ENCODE measurements around the gene DERA.
"Not testable (repeated sequence)": the region's sequence is repeated elsewhere in the genome, so short reads cannot be mapped to it uniquely, and the experiment has no call there.

The DERA gene

GRCh38 chr12:15904378-15904920, 6.7 kb upstream of the DERA start:
- DNase-seq (ENCODE audit: low read depth, low spot score): no peak

- DNase-seq (ENCODE audit: low read depth, low spot score): no peak
These were observed 666 bp upstream of the DERA start for GRCh38 chr12:15910468-15910863.

GRCh38 chr12:15911931-15912330, 799 bp downstream of the DERA start:
- not testable (repeated sequence) for DNase-seq (ENCODE audit: low read depth, low spot score)

DNA sequence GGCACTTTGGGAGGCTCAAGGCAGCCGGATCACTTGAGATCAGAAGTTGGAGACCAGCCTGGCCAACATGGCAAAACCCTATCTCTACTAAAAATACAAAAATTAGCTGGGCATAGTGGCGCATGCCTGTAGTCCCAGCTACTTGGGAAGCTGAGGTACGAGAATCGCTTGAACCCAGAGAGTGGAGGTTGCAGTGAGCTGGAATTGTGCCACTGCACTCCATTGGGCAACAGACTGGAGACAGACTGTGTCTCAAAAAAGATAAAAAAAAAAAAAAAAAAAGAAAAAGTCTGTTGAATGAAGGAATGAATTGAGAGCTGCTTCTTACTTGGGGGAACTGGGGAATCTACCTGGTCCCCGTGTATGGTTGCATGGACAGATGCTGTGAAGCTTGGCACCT, 3.0 kb downstream of the DERA start:
- DNase-seq (ENCODE audit: low read depth, low spot score): not testable (repeated sequence)

DNA sequence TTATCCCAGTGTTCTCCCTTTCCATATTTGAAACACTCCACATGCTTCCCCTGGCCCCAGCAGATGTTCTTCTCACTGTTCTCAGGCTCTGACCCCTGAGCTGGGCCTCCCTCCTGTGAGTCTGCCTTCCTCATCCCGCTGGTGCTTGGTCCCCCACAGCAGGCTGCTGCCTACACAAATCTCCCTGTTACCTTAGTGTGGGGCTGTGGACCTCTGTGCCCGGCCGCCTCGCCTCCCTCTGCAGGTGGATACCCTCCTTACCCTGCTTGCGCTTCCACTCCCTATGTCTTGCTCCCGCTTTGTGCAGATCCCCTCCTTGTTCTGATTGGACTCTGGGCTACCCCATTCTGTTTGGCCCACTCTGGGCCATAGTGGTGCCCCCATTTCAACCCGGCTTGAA, 6.9 kb downstream of the DERA start:
- DNase-seq (ENCODE audit: low read depth, low spot score): no peak

DNA sequence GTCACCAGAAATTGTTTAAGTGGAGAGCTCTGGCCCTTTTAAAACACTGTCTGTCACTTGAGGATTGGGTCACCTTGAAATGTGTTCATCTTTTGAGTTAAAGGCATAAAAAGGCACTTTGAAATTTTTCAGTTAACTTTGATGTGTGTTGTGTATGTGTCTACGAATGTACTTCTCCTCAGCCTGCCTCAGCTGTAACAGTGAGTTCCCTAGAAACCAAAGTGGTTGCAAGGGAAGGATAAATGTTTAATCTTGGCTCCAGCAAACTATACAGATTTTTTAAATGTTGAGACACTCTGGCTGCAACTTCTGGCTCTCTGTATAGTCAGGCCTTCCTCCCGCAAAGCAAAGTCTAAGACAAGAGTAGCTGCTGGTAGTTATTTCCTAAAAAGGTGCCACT, 8.3 kb downstream of the DERA start:
- no peak for DNase-seq (ENCODE audit: low read depth, low spot score)

DNA sequence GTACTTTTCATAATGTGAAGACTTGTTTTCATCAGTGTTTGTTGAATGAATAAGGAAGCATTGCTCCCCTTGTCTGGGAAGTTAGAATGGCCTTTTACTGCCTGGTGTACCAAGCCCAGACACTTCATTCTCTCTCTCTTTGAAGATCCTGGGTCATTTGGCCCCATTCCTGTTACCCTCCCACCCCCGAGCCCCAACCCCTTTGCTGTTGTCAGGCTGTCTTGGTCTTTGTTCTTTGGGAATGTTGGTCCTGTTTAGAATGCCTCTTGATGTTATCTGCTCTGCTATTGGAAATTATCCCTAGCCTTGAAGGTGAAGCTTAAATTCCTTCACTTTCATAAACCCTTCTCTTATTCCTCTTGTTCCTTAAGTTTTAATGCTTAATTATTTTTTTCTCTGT, 13.8 kb downstream of the DERA start:
- DNase-seq (ENCODE audit: low read depth, low spot score): no peak

DNA sequence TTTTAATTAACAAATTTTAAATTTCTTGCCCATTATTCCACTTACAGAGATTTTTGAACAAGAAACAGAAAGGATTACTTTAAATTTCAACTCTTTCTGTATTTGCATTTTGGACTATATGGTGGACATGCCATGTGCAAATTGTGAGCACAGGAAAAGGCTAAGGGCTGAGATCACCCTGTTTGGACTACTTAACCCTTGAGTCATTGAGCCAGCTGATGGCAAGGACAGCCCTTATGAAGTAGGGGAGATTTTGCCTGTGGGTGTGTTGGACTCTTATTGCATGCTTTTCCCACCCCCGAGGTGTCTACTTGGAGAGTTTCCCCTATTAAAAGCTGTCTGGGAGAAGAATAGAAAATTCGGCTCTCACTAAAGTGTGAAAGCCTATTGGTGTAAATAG, 17.2 kb downstream of the DERA start:
- DNase-seq (ENCODE audit: low read depth, low spot score): no peak

- DNase-seq (ENCODE audit: low read depth, low spot score): no peak
These were observed 17.9 kb downstream of the DERA start for GRCh38 chr12:15928870-15929571.

- DNase-seq (ENCODE audit: low read depth, low spot score): no peak
These were observed 20.5 kb downstream of the DERA start for GRCh38 chr12:15931590-15932053.

GRCh38 chr12:15932327-15932726, 21.2 kb downstream of the DERA start:
- no peak for DNase-seq (ENCODE audit: low read depth, low spot score)

DNA sequence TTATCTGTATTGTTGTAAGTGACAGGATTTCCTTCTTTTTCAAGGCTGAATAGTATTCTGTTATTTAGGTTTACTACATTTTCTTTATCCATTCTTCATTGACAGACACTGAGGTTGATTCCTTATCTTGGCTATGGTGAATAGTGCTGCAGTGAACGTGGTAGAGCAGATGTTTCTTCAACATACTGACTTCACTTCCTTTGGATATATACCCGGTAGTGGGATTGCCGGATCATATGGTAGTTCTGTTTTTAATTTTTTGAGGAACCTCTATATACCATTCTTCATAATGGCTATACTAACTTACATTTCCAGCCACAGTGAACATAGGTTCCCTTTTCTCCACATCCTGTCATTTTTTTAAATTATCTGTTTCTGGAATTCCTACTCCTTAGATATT, 21.8 kb downstream of the DERA start:
- DNase-seq (ENCODE audit: low read depth, low spot score): no peak

DNA sequence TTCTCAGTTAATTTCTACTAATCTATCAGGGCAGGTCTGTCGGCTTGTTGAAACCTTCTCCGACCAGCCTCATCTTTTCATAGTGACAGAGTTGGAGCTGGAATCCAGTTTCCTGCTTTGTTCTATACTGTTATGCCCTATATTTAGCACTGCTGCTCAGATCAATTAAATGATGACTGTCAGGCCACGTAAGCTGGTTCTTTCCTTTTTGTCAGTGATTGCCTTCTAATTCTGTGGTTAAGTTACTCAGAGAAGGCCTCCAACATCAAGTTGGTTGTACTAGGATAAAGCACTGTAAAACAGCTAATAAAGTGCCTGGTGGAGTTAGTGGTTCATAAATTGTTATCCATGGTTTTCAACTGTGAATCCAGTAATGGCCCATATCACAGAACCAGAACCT, 22.6 kb downstream of the DERA start:
- DNase-seq (ENCODE audit: low read depth, low spot score): no peak

- no peak for DNase-seq (ENCODE audit: low read depth, low spot score)
These were observed 25.6 kb downstream of the DERA start for GRCh38 chr12:15936751-15937150.

DNA sequence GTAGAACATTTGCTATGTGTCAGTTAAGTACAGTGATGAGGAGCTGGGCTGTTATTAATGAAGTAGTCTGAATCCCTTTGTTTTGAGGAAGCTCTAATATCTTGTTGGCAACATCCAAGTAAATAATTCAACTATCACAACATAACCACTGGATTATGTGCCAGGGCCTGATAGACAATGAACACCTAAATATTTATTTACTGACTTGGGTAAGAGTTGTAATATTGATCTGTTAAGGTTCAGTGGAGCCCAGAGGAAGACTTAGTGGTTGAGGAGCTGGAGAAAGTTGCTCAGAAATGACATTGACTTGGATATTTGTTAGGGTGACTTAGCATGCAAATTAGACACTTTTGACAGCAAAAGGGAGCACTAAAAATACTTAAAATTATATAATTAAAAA, 26.8 kb downstream of the DERA start:
- DNase-seq (ENCODE audit: low read depth, low spot score): no peak

- no peak for DNase-seq (ENCODE audit: low read depth, low spot score)
These were observed 28.0 kb downstream of the DERA start for GRCh38 chr12:15939111-15939510.

- DNase-seq (ENCODE audit: low read depth, low spot score): no peak
These were observed 31.3 kb downstream of the DERA start for GRCh38 chr12:15942475-15942874.

DNA sequence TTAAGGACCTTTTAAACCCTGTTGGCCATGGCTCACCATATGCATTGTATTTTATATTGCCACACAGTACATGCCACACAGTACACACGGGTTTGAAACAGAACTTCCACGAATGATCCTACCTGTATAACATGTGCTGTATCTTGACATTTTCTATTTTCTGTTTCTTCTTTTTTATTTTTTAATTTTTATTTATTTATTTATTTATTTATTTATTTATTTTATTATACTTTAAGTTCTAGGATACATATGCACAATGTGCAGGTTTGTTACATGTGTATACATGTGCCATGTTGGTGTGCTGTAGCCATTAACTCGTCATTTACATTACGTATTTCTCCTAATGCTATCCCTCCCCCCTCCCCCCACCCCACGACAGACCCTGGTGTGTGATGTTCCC, 32.4 kb downstream of the DERA start:
- DNase-seq (ENCODE audit: low read depth, low spot score): not testable (repeated sequence)

- not testable (repeated sequence) for DNase-seq (ENCODE audit: low read depth, low spot score)
These were observed 37.3 kb downstream of the DERA start for GRCh38 chr12:15948461-15948860.

DNA sequence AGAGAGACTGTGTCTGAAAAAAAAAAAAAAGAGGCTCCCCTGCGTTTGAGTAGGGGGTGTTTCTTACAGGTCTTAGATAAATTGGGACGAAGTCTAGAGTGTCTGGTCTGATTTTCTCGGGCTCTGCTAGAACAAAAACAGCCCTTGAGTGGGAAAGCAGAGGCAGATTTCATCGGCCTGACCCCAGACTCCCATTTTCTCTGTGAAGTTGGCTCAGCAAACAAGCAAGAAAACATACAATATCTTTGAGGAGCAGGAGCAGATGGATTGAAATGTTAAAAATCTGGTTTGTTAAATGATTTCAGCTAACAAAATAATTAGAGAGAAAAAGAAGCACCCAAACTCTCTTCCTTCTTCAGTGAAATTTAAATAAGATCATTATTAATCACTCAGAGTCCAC, 44.1 kb downstream of the DERA start:
- no peak for DNase-seq (ENCODE audit: low read depth, low spot score)

- DNase-seq (ENCODE audit: low read depth, low spot score): no peak
These were observed 44.9 kb downstream of the DERA start for GRCh38 chr12:15956010-15956409.

DNA sequence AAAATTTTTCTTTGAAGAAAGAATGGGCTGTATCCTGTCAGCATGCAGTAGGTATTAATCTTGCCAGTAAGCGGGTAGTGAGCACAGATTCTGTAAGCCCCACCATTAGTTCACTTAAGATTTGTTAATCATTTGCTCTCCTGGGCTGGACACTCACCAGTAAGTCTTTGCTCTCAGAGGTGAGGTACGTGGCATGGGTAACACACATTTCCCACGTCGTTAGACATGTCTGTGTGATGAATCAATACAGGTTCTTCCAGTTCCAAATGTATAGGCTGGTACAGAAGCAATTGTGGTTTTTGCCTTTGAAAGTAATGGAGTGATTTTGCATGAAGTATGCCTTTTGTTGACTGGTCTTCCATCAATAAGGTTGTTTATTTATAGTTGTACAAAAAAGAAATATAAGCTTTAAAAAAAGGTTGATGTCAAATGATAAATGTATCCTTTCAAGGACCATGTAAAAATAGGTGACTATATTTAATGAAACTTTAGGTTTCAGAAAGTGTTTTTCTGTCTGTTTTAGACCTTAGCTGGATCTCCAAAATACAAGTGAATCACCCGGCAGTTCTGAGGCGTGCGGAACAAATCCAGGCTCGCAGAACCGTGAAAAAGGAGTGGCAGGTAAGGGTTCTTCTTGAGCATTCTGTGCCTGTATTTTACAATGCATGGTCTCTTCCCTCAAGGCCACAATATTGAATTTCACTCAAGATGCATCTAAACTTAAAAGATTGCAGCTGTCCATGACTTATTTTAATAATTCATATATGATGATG, 45.5 kb downstream of the DERA start:
- DNase-seq (ENCODE audit: low read depth, low spot score): no peak

DNA sequence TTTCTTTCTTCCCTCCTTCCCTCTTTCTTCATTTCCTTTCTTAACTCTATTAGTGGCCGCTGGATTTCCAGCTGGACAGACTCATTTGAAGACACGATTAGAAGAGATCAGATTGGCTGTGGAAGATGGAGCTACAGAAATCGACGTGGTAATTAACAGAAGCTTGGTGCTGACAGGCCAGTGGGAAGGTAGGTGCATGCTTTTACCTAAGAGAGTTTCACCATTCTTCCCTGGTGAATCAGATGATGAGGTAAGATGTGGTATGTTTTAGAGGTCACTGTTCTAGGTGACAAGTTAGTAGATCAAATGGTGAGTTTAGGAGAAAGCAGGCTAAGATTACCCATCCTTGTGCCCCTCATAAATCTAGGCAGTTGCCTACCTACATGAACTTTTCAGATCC, 51.6 kb downstream of the DERA start:
- no peak for DNase-seq (ENCODE audit: low read depth, low spot score)

Measured in smooth muscle cell of the brain vasculature (primary cell).